Endothelial cell of coronary artery (primary cell): ENCODE data around the gene PPP5C. TPM values are rescaled to one million over a fixed set of nuclear protein-coding genes. Genes with fewer than 3 reads are reported as not detected.

ENCODE experiments used
- total RNA-seq: library from RNA; depleted of rRNA; stranded (reverse); fragments of >200 nt; gene quantifications from 2 replicates; pipeline ENCODE4 v1.2.3, GENCODE V29; 2014

The PPP5C gene
- 74.8 and 83.3 TPM in 2 replicates for total RNA-seq

GRCh38 chr19:46346821-46347571 is at the start of gene PPP5C:
PPP5C (plus strand) TSS chr19:46347087; CDS start chr19:46347097, 10 bp downstream.

GRCh38 chr19:46413262-46414031 is 66.6 kb downstream of the PPP5C start, which contains the start of gene CCDC8:
CCDC8 (minus strand) TSS chr19:46413564; CDS start chr19:46412810, 754 bp downstream.

GRCh38 chr19:46428239-46429135 is 81.6 kb downstream of the PPP5C start, which contains the start of gene PNMA8C:
PNMA8C (minus strand) TSS chr19:46428936; CDS start chr19:46428359, 577 bp downstream.

Other genes starting within 250 kb of the PPP5C start
- not detected in 2 replicates for gene IGFL3, start 222.4 kb upstream of the PPP5C start, total RNA-seq
- 0.09 TPM in 1 of 2 replicates, not detected in the other for gene IGFL2, start 198.8 kb upstream of the PPP5C start, total RNA-seq
- gene IGFL1, start 117.3 kb upstream of the PPP5C start, total RNA-seq, result not detected in 2 replicates
- gene HIF3A, start 50.0 kb upstream of the PPP5C start, total RNA-seq, result 1.2 and 12.2 TPM in 2 replicates
- gene CCDC8, start 66.5 kb downstream of the PPP5C start, total RNA-seq, result 0.45 and 3.2 TPM in 2 replicates
- not detected in 2 replicates for gene PNMA8C, start 81.8 kb downstream of the PPP5C start, total RNA-seq
- gene PNMA8A, start 124.5 kb downstream of the PPP5C start, total RNA-seq, result 2.4 and 4.4 TPM in 2 replicates
- gene PNMA8B, start 148.8 kb downstream of the PPP5C start, total RNA-seq, result 0.09 and 0.28 TPM in 2 replicates